Lower lobe of right lung (tissue), 2 donors: ENCODE measurements around the gene RBM38. TPM values are rescaled to one million over a fixed set of nuclear protein-coding genes. Genes with fewer than 3 reads are reported as not detected.

ENCODE experiments used
- ATAC-seq, 2 donors: fragments of 200-7000 bp; cut with Tn5 transposase; one replicate each; pipeline ENCODE4 v1.9.1; 2020 to 2022; ENCODE audit warnings: mild to moderate bottlenecking in 2 of 2, moderate library complexity in 2 of 2
- DNase-seq: peaks from one replicate; pipeline ENCODE4 v3.0.0-alpha.2; 2020
- H3K27ac ChIP-seq: fragments of 200-600 bp; one replicate; pipeline ENCODE4 v1.8.0; 2022
- H3K27me3 ChIP-seq: fragments of 200-600 bp; one replicate; pipeline ENCODE4 v1.8.0; 2022; ENCODE audit warnings: low read depth
- H3K36me3 ChIP-seq: fragments of 200-600 bp; one replicate; pipeline ENCODE4 v1.8.0; 2022; ENCODE audit warnings: mild to moderate bottlenecking
- H3K4me1 ChIP-seq: fragments of 200-600 bp; one replicate; pipeline ENCODE4 v1.8.0; 2022
- H3K4me3 ChIP-seq: fragments of 200-600 bp; one replicate; pipeline ENCODE4 v1.8.0; 2022; ENCODE audit warnings: mild to moderate bottlenecking
- H3K9me3 ChIP-seq: fragments of 200-600 bp; one replicate; pipeline ENCODE4 v1.8.0; 2022
- intact Hi-C: fragments of 100-400 bp; cut with DNase I; formaldehyde crosslinking; loops from one replicate; pipeline ENCODE4 v1.11.0; 2022
- total RNA-seq: library from RNA; stranded (reverse); fragmentation: NEBNext Ultra II Directional; extraction: Animal tissue kit (Norgen Biotek cat#: 25700); gene quantifications from one replicate; pipeline ENCODE4 v1.2.1, GENCODE V29; 2021
- TF ChIP-seq, protein P1 (sequence below): fragments of 200-600 bp; IDR thresholded peaks from one replicate; pipeline ENCODE4 v1.8.0; 2022; ENCODE audit warnings: antibody characterized with exemption, mild to moderate bottlenecking
- donor health status: DM: no; HTN: yes; CAD: no; lungs with severe emphysema.

The RBM38 gene
- total RNA-seq, 1 donor from 2014 or later, result 15.5 TPM

DNA sequence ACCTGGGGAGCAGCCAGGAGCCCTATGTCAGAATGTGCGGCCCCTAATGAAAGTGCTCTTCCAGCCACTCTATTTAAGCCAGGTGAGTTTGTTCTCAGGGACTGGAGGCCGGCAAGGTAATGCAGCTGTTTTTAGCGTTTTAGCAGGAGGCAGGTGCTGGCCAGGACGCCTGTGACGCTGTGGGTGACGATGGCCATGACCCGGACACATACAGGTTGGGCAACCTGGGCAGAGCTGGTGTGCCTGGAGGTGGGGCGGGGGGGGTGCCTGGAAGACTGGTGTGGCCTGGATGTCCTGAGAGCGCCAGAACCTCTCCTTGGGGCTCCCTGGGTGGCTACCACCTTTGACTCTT is 51.7 kb downstream of the RBM38 start:
- H3K4me1 ChIP-seq, result peaks cover 30% of the 10 kb centered on the region
- no peak for DNase-seq
- intact Hi-C loops, result no loop called here

DNA sequence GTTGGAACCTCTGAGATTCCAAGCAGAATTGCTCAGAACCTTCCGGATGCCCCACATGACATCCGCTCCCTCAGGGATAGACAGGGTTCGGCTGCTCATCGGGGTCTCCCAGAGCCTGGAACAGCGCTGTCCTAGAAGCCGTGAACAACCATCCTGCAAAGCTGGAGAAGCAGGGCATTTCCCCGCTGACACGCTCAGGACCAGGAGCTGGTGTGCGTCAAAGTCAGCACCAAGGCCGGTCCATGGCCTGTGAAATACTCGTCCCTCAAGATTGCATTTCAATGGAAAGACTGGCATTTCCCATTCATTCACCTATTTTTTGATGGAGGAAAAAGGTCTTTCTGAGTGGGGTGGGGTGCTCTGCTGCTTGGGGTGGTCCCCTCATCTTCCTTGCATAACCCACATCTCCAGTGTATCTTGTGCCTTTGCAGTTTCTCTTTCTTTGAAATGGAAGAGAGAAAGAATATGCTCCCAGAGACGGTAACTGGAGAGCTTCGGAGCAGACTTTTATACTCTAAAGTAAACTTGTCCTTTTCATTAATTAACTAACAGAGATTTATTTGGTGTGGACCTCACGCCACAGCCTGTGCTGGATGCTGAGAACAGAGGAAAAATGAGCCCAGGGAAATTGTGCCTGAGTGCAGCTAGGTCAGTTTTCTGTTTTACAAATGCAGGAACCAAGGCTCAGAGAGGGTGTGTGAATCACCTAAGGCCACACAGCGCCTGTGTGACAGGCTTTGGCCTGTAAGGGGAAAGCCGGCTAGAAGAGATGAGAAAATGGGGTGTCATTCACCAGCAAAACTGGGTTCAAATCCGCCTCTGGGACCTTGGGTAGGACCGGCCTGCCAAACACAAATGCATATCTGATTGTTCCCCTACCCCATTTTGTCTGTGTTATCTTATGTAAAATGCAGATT is 52.4 kb downstream of the RBM38 start:
- Histone ChIP-seq H3K4me3 (no peak overlapping the region), H3K9me3 (no peaks in the 10 kb centered on the region), H3K27ac (no peak overlapping the region), H3K27me3 (no peaks in the 10 kb centered on the region), H3K36me3 (no peaks in the 10 kb centered on the region), H3K4me1 (peaks cover 24% of the 10 kb centered on the region)
- TF ChIP-seq, protein P1, sequence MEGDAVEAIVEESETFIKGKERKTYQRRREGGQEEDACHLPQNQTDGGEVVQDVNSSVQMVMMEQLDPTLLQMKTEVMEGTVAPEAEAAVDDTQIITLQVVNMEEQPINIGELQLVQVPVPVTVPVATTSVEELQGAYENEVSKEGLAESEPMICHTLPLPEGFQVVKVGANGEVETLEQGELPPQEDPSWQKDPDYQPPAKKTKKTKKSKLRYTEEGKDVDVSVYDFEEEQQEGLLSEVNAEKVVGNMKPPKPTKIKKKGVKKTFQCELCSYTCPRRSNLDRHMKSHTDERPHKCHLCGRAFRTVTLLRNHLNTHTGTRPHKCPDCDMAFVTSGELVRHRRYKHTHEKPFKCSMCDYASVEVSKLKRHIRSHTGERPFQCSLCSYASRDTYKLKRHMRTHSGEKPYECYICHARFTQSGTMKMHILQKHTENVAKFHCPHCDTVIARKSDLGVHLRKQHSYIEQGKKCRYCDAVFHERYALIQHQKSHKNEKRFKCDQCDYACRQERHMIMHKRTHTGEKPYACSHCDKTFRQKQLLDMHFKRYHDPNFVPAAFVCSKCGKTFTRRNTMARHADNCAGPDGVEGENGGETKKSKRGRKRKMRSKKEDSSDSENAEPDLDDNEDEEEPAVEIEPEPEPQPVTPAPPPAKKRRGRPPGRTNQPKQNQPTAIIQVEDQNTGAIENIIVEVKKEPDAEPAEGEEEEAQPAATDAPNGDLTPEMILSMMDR, result no peak
- ATAC-seq, result no peak
- intact Hi-C loops, result no loop called here
- no peak for DNase-seq

More for the DNA sequence above, 51.7 kb downstream of the RBM38 start:
- H3K36me3 ChIP-seq, result no peaks in the 10 kb centered on the region
- no peaks in the 10 kb centered on the region for H3K9me3 ChIP-seq
- TF ChIP-seq, protein P1, result no peak
- H3K27ac ChIP-seq, result no peak overlapping the region
- H3K27me3 ChIP-seq, result no peaks in the 10 kb centered on the region
- no peak for ATAC-seq
- H3K4me3 ChIP-seq, result no peak overlapping the region

DNA sequence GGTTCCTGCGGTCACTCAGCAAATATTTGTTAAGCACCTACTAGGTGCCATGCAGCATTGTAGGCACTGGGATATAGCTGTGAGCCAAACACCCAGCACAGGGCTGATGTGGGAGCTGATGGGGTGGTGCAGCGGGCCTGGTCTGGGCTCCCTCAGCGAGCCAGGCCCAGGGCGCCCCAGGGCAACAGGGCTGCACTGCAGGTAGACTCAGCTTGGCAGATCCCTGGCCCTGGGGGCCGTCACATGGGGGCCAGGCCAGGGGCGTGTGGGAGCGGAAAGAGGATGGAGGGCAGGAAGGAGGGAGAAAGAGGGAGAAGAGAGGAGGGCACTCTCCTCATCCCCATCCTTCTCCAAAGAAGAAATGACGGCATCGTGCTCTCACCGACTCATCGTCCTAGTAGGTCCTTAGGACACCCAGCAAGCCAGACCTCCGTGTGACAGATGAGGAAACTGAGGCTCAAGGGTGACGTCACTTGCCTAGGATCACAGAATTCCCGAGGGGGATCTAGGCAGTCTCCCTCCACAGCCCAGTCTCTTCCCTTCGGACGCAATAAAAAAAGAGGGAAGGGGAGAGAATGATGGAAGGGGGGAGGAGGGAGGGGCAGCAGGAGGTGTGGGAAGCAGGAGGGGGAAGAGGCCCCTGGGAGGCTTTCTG is 53.3 kb downstream of the RBM38 start:
- intact Hi-C loops, result no loop called here

DNA sequence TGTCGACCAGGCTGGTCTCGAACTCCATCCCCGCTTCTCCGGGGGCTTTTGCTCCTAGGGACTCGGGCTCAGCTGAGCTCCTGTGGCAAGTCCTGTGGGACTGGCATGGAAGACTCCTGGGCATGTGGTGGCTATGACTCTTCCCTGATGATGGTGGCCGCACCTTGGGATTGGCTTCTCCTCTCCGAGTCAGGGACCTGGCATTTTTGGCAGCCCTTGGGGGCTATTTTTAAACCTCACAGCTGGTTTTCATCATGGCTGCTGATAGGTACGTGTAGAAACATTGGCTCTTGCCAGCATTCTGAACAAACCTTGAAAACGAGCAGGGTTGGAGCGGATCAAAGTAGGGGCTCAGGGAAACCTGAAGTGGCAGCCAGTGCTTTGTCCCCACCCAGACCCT is 54.1 kb downstream of the RBM38 start:
- TF ChIP-seq, protein P1, result no peak
- Histone ChIP-seq H3K27me3 (peaks cover 4% of the 10 kb centered on the region), H3K36me3 (no peaks in the 10 kb centered on the region), H3K27ac (no peak overlapping the region), H3K4me3 (no peak overlapping the region), H3K4me1 (peaks cover 25% of the 10 kb centered on the region), H3K9me3 (no peaks in the 10 kb centered on the region)
- intact Hi-C loops, result no loop called here
- no peak for DNase-seq
- no peak for ATAC-seq

More for the DNA sequence above, 53.3 kb downstream of the RBM38 start:
- no peak for ATAC-seq
- Histone ChIP-seq H3K27me3 (no peaks in the 10 kb centered on the region), H3K36me3 (no peaks in the 10 kb centered on the region), H3K27ac (no peak overlapping the region), H3K4me3 (no peak overlapping the region), H3K9me3 (no peaks in the 10 kb centered on the region), H3K4me1 (peaks cover 23% of the 10 kb centered on the region)
- TF ChIP-seq, protein P1, result no peak
- DNase-seq, result no peak

DNA sequence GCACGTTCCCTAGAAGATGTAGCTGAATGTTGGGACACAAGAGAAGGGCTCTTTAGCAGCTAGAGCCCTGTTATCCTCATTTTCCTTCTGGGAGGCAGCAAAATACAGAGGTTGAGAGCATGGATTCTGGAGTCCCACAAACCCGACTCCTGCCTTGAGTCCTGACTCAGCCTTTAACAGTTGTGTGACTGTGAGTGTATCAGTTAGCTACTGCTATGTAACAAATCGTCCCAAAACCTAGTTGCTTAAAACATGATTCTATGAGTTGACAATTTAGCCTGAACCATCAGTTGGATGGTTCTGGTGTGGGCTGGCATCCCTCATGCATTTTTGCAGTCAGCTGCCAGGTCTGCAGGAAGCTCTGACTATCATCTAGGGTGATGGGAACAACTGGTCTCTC is 54.6 kb downstream of the RBM38 start:
- Histone ChIP-seq H3K4me3 (no peak overlapping the region), H3K9me3 (no peaks in the 10 kb centered on the region), H3K4me1 (peaks cover 25% of the 10 kb centered on the region), H3K27ac (no peak overlapping the region), H3K36me3 (no peaks in the 10 kb centered on the region), H3K27me3 (peaks cover 4% of the 10 kb centered on the region)
- no peak for DNase-seq
- ATAC-seq, result no peak
- intact Hi-C loops, result no loop called here
- TF ChIP-seq, protein P1, result no peak
